Adrenal gland (tissue), 12 donors: ENCODE results near the gene PMEPA1. TPM values are rescaled to one million over a fixed set of nuclear protein-coding genes. Genes with fewer than 3 reads are reported as not detected.

Source experiments
- DNase-seq, 7 donors: peaks; one replicate each; pipeline ENCODE4 v3.0.0-alpha.2; 2019 to 2020
- H3K27ac ChIP-seq, 5 donors: fragments of 200-600 bp; sonication (generic) in 4 of 5; 1 replicate in 3 of 5; 2 replicates in 2 of 5; pipeline versions ENCODE4 v1.5.1 to v1.8.0; 2016 to 2020; ENCODE audit warnings: mild to moderate bottlenecking in 1 of 5
- H3K27me3 ChIP-seq: fragments of 200-600 bp; 2 replicates; pipeline ENCODE4 v1.8.0; 2021
- H3K36me3 ChIP-seq, 2 donors: fragments of 200-600 bp; replicated peaks in 1 of 2; 1 replicate in 1 of 2; 2 replicates in 1 of 2; pipeline versions ENCODE4 v1.5.1 to v1.8.0; 2018 to 2022
- H3K4me1 ChIP-seq, 2 donors: fragments of 200-600 bp; replicated peaks in 1 of 2; 1 replicate in 1 of 2; 2 replicates in 1 of 2; pipeline versions ENCODE4 v1.5.1 to v1.8.0; 2018 to 2021
- H3K4me3 ChIP-seq, 4 donors: fragments of 200-600 bp; sonication (generic) in 3 of 4; one replicate each; pipeline ENCODE4 v1.5.1; 2016 to 2018
- H3K9me3 ChIP-seq, 3 donors: fragments of 200-600 bp; sonication (generic) in 1 of 3; replicated peaks in 1 of 3; 1 replicate in 2 of 3; 2 replicates in 1 of 3; pipeline versions ENCODE4 v1.5.1 to v1.8.0; 2016 to 2021
- CTCF ChIP-seq, 6 experiments: fragments of 450-650 bp in 4 of 6; fragments of 200-600 bp in 2 of 6; sonication (generic) in 1 of 6; IDR thresholded peaks; 1 replicate in 5 of 6; 2 replicates in 1 of 6; pipeline versions ENCODE4 v1.5.1 to v1.8.0; 2016 to 2021; ENCODE audit warnings: antibody characterized with exemption in 6 of 6, mild to moderate bottlenecking in 2 of 6, moderate library complexity in 1 of 6
- POLR2A ChIP-seq, 2 donors: fragments of 450-650 bp; IDR thresholded peaks; one replicate each; pipeline ENCODE4 v1.6.1; 2017; ENCODE audit warnings: antibody characterized with exemption in 2 of 2, mild to moderate bottlenecking in 2 of 2, moderate library complexity in 1 of 2
- WGBS, 4 donors: extraction: QIAGEN DNeasy Blood & Tissue Kit in 2 of 4; methylation state at CpG; one replicate each; pipeline versions ENCODE4 v1.1.5 to v1.1.7; 2013 to 2017; 5-methylcytosine and 5-hydroxymethylcytosine counted together
- intact Hi-C, 2 donors: fragments of 100-400 bp; cut with DNase I; formaldehyde crosslinking; loops; one replicate each; pipeline versions ENCODE4 v1.14.1 to v1.15.0; 2022 to 2023
- polyA plus RNA-seq, 3 donors: library from polyadenylated mRNA; stranded (reverse); fragments of 200-250 nt in 2 of 3; fragments of 350-450 nt in 1 of 3; fragmentation: Illumina TruSeq in 1 of 3; extraction: RNeasy Lipid Tissue Mini Kit (QIAGEN cat#74804) in 1 of 3; gene quantifications; one replicate each; pipeline ENCODE4 v1.2.3, GENCODE V29; 2013 to 2014
- total RNA-seq, 9 donors: library from RNA; depleted of rRNA in 4 of 9; stranded (reverse); fragments of >200 nt in 4 of 9; fragments of 120-200 nt in 1 of 9; fragmentation: NEBNext Ultra II Directional in 1 of 9; extraction: Animal tissue kit (Norgen Biotek cat#: 25700) in 1 of 9; gene quantifications; one replicate each; pipeline versions ENCODE4 v1.1.0 to v1.2.4, GENCODE V29; 2013 to 2023
- donor health status: healthy with polysubstance abuse.
- donor health status: Bipolar disorder and iron deficiency.
- donor health status: DM: yes; HTN: yes; CAD: no.
- donor health status: DM: no; HTN: no; CAD: no.
- donor health status: DM: no; HTN: no; CAD: no.
- donor health status: DM: yes; HTN: yes; CAD: no.

PMEPA1 gene
- total and polyA plus RNA-seq, 12 donors, result 1.2 to 36.0 (median 10.0) TPM

GRCh38 chr20:57743450-57744095 is 33.8 kb upstream of the PMEPA1 start:
- intact Hi-C loops, result no loop called here
- H3K9me3 ChIP-seq, result no peaks in the 10 kb centered on the region
- peaks cover 4% of the 10 kb centered on the region for H3K27me3 ChIP-seq
- peaks cover 5 to 7% of the 10 kb centered on the region in 2 donors for H3K4me1 ChIP-seq
- no peak overlapping the region for H3K27ac ChIP-seq
- WGBS, 4 donors, result 64 to 81% (median 76%) methylated on average over 8 to 10 of the region's 10 CpGs
- H3K4me3 ChIP-seq, result no peak overlapping the region
- no peaks in the 10 kb centered on the region for H3K36me3 ChIP-seq
- no peak for DNase-seq
- TF ChIP-seq POLR2A (IDR thresholded peaks at IDR 0.05) (no peak), CTCF (IDR thresholded peaks at IDR 0.05) (no peak)

GRCh38 chr20:57742507-57743181 is 32.8 kb upstream of the PMEPA1 start:
- no peak for TF ChIP-seq CTCF (IDR thresholded peaks at IDR 0.05)
- TF ChIP-seq POLR2A (IDR thresholded peaks at IDR 0.05), result no peak
- Histone ChIP-seq H3K4me1 (no peaks in the 10 kb centered on the region), H3K36me3 (no peaks in the 10 kb centered on the region), H3K9me3 (no peaks in the 10 kb centered on the region), H3K27ac (no peak overlapping the region), H3K4me3 (no peak overlapping the region), H3K27me3 (peaks cover 8% of the 10 kb centered on the region)
- 40 to 59% (median 53%) methylated on average over 11 of the region's 11 CpGs for WGBS, 4 donors
- intact Hi-C loops, result no loop called here
- peak in 1 of 7 donors; percentile 16 for DNase-seq

GRCh38 chr20:57738484-57738883 is 28.7 kb upstream of the PMEPA1 start:
- DNase-seq, result no peak
- Histone ChIP-seq H3K4me1 (no peaks in the 10 kb centered on the region), H3K9me3 (no peaks in the 10 kb centered on the region), H3K4me3 (no peak overlapping the region), H3K36me3 (no peaks in the 10 kb centered on the region), H3K27ac (no peak overlapping the region), H3K27me3 (peaks cover 8% of the 10 kb centered on the region)
- no peak for TF ChIP-seq CTCF (IDR thresholded peaks at IDR 0.05)
- TF ChIP-seq POLR2A (IDR thresholded peaks at IDR 0.05), result no peak
- WGBS, 4 donors, result 27 to 69% (median 45%) methylated on average over 2 of the region's 2 CpGs
- intact Hi-C loops, result no loop called here

GRCh38 chr20:57738053-57738452 is 28.2 kb upstream of the PMEPA1 start:
- Histone ChIP-seq H3K4me3 (no peak overlapping the region), H3K9me3 (no peaks in the 10 kb centered on the region), H3K27ac (no peak overlapping the region), H3K36me3 (no peaks in the 10 kb centered on the region), H3K27me3 (peaks cover 8% of the 10 kb centered on the region), H3K4me1 (no peaks in the 10 kb centered on the region)
- intact Hi-C loops, result no loop called here
- DNase-seq, result no peak
- no peak for TF ChIP-seq POLR2A (IDR thresholded peaks at IDR 0.05)
- TF ChIP-seq CTCF (IDR thresholded peaks at IDR 0.05), result no peak
- WGBS, 4 donors, result 78 to 88% (median 84%) methylated on average over 2 of the region's 2 CpGs
